HepG2 (cell line): ENCODE results near the gene ILRUN. TPM values are rescaled to one million over a fixed set of nuclear protein-coding genes. Genes with fewer than 3 reads are reported as not detected.
A peak's percentile ranks its signal among the peaks of the same experiment; 100 is the strongest.

Source experiments
- CEBPB ChIP-seq: IDR thresholded peaks from 2 replicates; pipeline ENCODE4 v1.6.1; 2011; ENCODE audit warnings: low read depth, low read length, improper control_type of control experiment, borderline replicate concordance
- CEBPG ChIP-seq: IDR thresholded peaks from 2 replicates; pipeline ENCODE4 v1.6.1; 2016
- HDAC1 ChIP-seq: sonication (generic); formaldehyde crosslinking; IDR thresholded peaks from 2 replicates; pipeline ENCODE4 v1.5.1; 2020; ENCODE audit warnings: mild to moderate bottlenecking, missing genetic modification reagents
- HOXA5 ChIP-seq: sonication (generic); formaldehyde crosslinking; IDR thresholded peaks from 2 replicates; pipeline ENCODE4 v1.4.0; 2020; ENCODE audit warnings: missing genetic modification reagents
- MTF1 ChIP-seq: sonication (generic); formaldehyde crosslinking; IDR thresholded peaks from 2 replicates; pipeline ENCODE4 v1.5.0; 2020; ENCODE audit warnings: missing genetic modification reagents
- SP1 ChIP-seq, 2 experiments: fragments of 450-650 bp in 1 of 2; sonication (generic) in 1 of 2; formaldehyde crosslinking in 1 of 2; IDR thresholded peaks; 2 replicates each; pipeline versions ENCODE4 v1.4.0 to v1.6.1; 2016 to 2020; ENCODE audit warnings: missing genetic modification reagents in 1 of 2
- TBL1XR1 ChIP-seq: fragments of 150-350 bp; IDR thresholded peaks from 2 replicates; pipeline ENCODE4 v1.6.1; 2014; ENCODE audit warnings: borderline replicate concordance, low read length; ENCODE audit not compliant: partially characterized antibody
- ZBTB3 ChIP-seq: sonication (generic); formaldehyde crosslinking; IDR thresholded peaks from 2 replicates; pipeline ENCODE4 v1.4.0; 2020; ENCODE audit warnings: low read depth, mild to moderate bottlenecking, moderate library complexity, missing genetic modification reagents, borderline replicate concordance
- ZFAT ChIP-seq: sonication (generic); formaldehyde crosslinking; conservative IDR thresholded peaks from 2 replicates; pipeline ENCODE4 v1.8.1; 2023; ENCODE audit warnings: missing genetic modification reagents, inconsistent platforms
- ZFP90 ChIP-seq: sonication (generic); formaldehyde crosslinking; IDR thresholded peaks from 2 replicates; pipeline ENCODE4 v1.8.0; 2022; ENCODE audit warnings: missing genetic modification reagents, mild to moderate bottlenecking, inconsistent platforms, borderline replicate concordance
- ZNF335 ChIP-seq: sonication (generic); formaldehyde crosslinking; IDR thresholded peaks from 2 replicates; pipeline ENCODE4 v1.4.0; 2020; ENCODE audit warnings: missing genetic modification reagents
- ZNF615 ChIP-seq: sonication (generic); formaldehyde crosslinking; IDR thresholded peaks from 2 replicates; pipeline ENCODE4 v1.5.0; 2020; ENCODE audit warnings: mild to moderate bottlenecking, missing genetic modification reagents, borderline replicate concordance
- polyA plus RNA-seq, 8 experiments: library from polyadenylated mRNA; depleted of rRNA in 3 of 8; stranded (reverse) in 7 of 8; unstranded in 1 of 8; fragments of >200 nt; fragmentation: Illumina TruSeq in 4 of 8; extraction: Trizol in 4 of 8; gene quantifications; 2 replicates each; pipeline versions ENCODE4 v1.2.1 to v1.2.3, GENCODE V29; 2011 to 2016; ENCODE audit warnings: low read depth in 4 of 8, missing spikeins in 1 of 8, mixed read lengths in 1 of 8; ENCODE audit not compliant: insufficient read depth in 1 of 8
- total RNA-seq, 5 experiments: library from RNA; depleted of rRNA; stranded (reverse); fragments of >200 nt; fragmentation: Illumina TruSeq; extraction: Trizol; gene quantifications; 2 replicates each; pipeline ENCODE4 v1.2.3, GENCODE V29; 2016; ENCODE audit warnings: low read depth in 1 of 5
- TF ChIP-seq, protein P1 (sequence below): sonication (generic); formaldehyde crosslinking; IDR thresholded peaks from 2 replicates; pipeline ENCODE4 v1.8.1; 2023; ENCODE audit warnings: mild to moderate bottlenecking, inconsistent platforms, moderate library complexity, missing genetic modification reagents, borderline replicate concordance
- TF ChIP-seq, protein P2 (sequence below): fragments of 450-650 bp; IDR thresholded peaks from 2 replicates; pipeline ENCODE4 v1.6.1; 2016
- TF ChIP-seq, protein P3 (sequence below): sonication (generic); formaldehyde crosslinking; conservative IDR thresholded peaks from 2 replicates; pipeline ENCODE4 v1.4.0; 2020; ENCODE audit warnings: mild to moderate bottlenecking, missing genetic modification reagents, moderate library complexity
- TF ChIP-seq, protein P4 (sequence below): IDR thresholded peaks from 2 replicates; pipeline ENCODE4 v1.6.1; 2012; ENCODE audit warnings: low read depth, low read length, improper control_type of control experiment
- TF ChIP-seq, protein P5 (sequence below): sonication (generic); formaldehyde crosslinking; IDR thresholded peaks from 2 replicates; pipeline ENCODE4 v1.5.1; 2020; ENCODE audit warnings: missing genetic modification reagents, mild to moderate bottlenecking, borderline replicate concordance

Gene ILRUN
- total and polyA plus RNA-seq, 2 of the 13 experiments (the other 11 are each of a cell fraction or from before 2014, with no cell fraction given), result 45.5 to 66.6 TPM

DNA sequence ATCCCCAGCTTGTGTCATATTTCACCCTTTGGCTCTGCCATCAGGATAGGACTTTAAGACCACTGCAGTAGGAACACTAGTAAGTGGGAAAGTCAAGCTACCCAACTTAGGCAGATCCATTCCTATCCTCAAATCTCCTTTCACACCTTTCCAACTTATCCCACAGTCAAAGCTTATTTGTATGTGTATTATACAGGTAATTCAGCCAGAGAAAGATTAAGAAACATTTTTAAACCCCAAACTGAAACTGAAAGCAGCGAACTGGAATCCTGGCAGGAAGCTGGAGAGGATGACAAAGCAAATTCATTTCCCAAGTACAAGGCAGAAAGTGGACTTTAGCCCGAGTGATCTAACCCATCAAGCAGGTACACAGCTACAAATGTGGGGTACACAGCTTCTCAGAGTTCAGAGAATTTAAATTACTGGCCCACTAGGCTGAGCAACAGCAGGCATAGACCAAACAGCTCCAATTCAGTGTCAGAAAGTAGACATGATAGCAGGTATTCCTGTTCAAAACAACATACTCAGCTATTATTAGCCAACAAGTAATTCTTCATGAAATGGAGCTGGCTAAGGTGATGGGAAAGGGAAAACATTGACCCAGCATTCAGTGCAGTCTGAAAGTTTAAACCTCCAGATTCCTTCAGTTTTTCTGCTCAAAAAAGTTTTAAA is 39.1 kb downstream of the ILRUN start (continued):
- TF ChIP-seq HOXA5 (CRISPR knock-in tag), result no peak
- peak; percentile 68 for TF ChIP-seq HDAC1 (CRISPR knock-in tag)
- TF ChIP-seq, protein P1, sequence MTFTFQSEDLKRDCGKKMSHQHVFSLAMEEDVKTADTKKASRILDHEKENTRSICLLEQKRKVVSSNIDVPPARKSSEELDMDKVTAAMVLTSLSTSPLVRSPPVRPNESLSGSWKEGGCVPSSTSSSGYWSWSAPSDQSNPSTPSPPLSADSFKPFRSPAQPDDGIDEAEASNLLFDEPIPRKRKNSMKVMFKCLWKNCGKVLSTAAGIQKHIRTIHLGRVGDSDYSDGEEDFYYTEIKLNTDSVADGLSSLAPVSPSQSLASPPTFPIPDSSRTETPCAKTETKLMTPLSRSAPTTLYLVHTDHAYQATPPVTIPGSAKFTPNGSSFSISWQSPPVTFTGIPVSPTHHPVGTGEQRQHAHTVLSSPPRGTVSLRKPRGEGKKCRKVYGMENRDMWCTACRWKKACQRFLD (CRISPR knock-in tag), result no peak
- TF ChIP-seq, protein P2, sequence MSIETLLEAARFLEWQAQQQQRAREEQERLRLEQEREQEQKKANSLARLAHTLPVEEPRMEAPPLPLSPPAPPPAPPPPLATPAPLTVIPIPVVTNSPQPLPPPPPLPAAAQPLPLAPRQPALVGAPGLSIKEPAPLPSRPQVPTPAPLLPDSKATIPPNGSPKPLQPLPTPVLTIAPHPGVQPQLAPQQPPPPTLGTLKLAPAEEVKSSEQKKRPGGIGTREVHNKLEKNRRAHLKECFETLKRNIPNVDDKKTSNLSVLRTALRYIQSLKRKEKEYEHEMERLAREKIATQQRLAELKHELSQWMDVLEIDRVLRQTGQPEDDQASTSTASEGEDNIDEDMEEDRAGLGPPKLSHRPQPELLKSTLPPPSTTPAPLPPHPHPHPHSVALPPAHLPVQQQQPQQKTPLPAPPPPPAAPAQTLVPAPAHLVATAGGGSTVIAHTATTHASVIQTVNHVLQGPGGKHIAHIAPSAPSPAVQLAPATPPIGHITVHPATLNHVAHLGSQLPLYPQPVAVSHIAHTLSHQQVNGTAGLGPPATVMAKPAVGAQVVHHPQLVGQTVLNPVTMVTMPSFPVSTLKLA, result no peak
- TF ChIP-seq MTF1 (CRISPR knock-in tag), result no peak
- TF ChIP-seq, protein P3, sequence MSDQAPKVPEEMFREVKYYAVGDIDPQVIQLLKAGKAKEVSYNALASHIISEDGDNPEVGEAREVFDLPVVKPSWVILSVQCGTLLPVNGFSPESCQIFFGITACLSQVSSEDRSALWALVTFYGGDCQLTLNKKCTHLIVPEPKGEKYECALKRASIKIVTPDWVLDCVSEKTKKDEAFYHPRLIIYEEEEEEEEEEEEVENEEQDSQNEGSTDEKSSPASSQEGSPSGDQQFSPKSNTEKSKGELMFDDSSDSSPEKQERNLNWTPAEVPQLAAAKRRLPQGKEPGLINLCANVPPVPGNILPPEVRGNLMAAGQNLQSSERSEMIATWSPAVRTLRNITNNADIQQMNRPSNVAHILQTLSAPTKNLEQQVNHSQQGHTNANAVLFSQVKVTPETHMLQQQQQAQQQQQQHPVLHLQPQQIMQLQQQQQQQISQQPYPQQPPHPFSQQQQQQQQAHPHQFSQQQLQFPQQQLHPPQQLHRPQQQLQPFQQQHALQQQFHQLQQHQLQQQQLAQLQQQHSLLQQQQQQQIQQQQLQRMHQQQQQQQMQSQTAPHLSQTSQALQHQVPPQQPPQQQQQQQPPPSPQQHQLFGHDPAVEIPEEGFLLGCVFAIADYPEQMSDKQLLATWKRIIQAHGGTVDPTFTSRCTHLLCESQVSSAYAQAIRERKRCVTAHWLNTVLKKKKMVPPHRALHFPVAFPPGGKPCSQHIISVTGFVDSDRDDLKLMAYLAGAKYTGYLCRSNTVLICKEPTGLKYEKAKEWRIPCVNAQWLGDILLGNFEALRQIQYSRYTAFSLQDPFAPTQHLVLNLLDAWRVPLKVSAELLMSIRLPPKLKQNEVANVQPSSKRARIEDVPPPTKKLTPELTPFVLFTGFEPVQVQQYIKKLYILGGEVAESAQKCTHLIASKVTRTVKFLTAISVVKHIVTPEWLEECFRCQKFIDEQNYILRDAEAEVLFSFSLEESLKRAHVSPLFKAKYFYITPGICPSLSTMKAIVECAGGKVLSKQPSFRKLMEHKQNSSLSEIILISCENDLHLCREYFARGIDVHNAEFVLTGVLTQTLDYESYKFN, result peak; percentile 92
- TF ChIP-seq SP1 (IDR thresholded peaks at IDR 0.05), result no peak
- no peak for TF ChIP-seq SP1 (CRISPR knock-in tag; IDR thresholded peaks at IDR 0.05)
- TF ChIP-seq ZFAT (CRISPR knock-in tag), result no peak
- TF ChIP-seq CEBPB, result peak; percentile 47; the same call in 1 of the 2 replicates
- TF ChIP-seq, protein P4, sequence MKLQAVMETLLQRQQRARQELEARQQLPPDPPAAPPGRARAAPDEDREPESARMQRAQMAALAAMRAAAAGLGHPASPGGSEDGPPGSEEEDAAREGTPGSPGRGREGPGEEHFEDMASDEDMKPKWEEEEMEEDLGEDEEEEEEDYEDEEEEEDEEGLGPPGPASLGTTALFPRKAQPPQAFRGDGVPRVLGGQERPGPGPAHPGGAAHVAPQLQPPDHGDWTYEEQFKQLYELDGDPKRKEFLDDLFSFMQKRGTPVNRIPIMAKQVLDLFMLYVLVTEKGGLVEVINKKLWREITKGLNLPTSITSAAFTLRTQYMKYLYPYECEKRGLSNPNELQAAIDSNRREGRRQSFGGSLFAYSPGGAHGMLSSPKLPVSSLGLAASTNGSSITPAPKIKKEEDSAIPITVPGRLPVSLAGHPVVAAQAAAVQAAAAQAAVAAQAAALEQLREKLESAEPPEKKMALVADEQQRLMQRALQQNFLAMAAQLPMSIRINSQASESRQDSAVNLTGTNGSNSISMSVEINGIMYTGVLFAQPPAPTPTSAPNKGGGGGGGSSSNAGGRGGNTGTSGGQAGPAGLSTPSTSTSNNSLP, result peak; percentile 86; the same call in 1 of the 2 replicates
- TF ChIP-seq ZFP90 (CRISPR knock-in tag), result no peak; the same call in 1 of the 2 replicates
- no peak for TF ChIP-seq ZNF335
- TF ChIP-seq ZNF615 (CRISPR knock-in tag), result no peak
- TF ChIP-seq TBL1XR1, result peak; percentile 75
- no peak for TF ChIP-seq ZBTB3 (CRISPR knock-in tag)
- peak; percentile 41 for TF ChIP-seq CEBPG
- TF ChIP-seq, protein P5, sequence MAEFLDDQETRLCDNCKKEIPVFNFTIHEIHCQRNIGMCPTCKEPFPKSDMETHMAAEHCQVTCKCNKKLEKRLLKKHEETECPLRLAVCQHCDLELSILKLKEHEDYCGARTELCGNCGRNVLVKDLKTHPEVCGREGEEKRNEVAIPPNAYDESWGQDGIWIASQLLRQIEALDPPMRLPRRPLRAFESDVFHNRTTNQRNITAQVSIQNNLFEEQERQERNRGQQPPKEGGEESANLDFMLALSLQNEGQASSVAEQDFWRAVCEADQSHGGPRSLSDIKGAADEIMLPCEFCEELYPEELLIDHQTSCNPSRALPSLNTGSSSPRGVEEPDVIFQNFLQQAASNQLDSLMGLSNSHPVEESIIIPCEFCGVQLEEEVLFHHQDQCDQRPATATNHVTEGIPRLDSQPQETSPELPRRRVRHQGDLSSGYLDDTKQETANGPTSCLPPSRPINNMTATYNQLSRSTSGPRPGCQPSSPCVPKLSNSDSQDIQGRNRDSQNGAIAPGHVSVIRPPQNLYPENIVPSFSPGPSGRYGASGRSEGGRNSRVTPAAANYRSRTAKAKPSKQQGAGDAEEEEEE (CRISPR knock-in tag), result no peak
